HS-27A (cell line): Measurements from ENCODE around the gene AGBL4.

Source experiments
- DNase-seq: peaks from one replicate; pipeline ENCODE4 v3.0.0-alpha.2; 2012; ENCODE audit warnings: low read depth, missing footprints

The AGBL4 gene

GRCh38 chr1:48761986-48762385 lies 1261.8 kb downstream of the AGBL4 start:
- no peak for DNase-seq

- no peak for DNase-seq
These were observed 1262.3 kb downstream of the AGBL4 start for GRCh38 chr1:48761411-48761810.

GRCh38 chr1:48760857-48761256 lies 1262.9 kb downstream of the AGBL4 start:
- DNase-seq = no peak

- no peak for DNase-seq
These were observed 1264.8 kb downstream of the AGBL4 start for GRCh38 chr1:48758976-48759375.

- no peak for DNase-seq
These were observed 1266.4 kb downstream of the AGBL4 start for GRCh38 chr1:48757363-48757762.

- no peak for DNase-seq
These were observed 1267.0 kb downstream of the AGBL4 start for GRCh38 chr1:48756683-48757316.

- DNase-seq = no peak
These were observed 1270.5 kb downstream of the AGBL4 start for GRCh38 chr1:48753293-48753692.

- DNase-seq = no peak
These were observed 1273.6 kb downstream of the AGBL4 start for GRCh38 chr1:48750109-48750508.

- no peak for DNase-seq
These were observed 1274.7 kb downstream of the AGBL4 start for GRCh38 chr1:48749068-48749467.

- DNase-seq = no peak
These were observed 1276.8 kb downstream of the AGBL4 start for GRCh38 chr1:48746906-48747305.

- DNase-seq = no peak
These were observed 1279.7 kb downstream of the AGBL4 start for GRCh38 chr1:48744032-48744431.

GRCh38 chr1:48743480-48743879 lies 1280.3 kb downstream of the AGBL4 start:
- DNase-seq = no peak

- DNase-seq = no peak
These were observed 1282.4 kb downstream of the AGBL4 start for GRCh38 chr1:48741380-48741779.

GRCh38 chr1:48740621-48741020 lies 1283.1 kb downstream of the AGBL4 start:
- DNase-seq = no peak

- DNase-seq = no peak
These were observed 1284.7 kb downstream of the AGBL4 start for GRCh38 chr1:48739091-48739490.

GRCh38 chr1:48738356-48738755 lies 1285.4 kb downstream of the AGBL4 start:
- DNase-seq = no peak

GRCh38 chr1:48735796-48736195 lies 1288.0 kb downstream of the AGBL4 start:
- DNase-seq = no peak

- no peak for DNase-seq
These were observed 1293.4 kb downstream of the AGBL4 start for GRCh38 chr1:48730164-48730910.

GRCh38 chr1:48728584-48728983 lies 1295.2 kb downstream of the AGBL4 start:
- no peak for DNase-seq

- no peak for DNase-seq
These were observed 1297.1 kb downstream of the AGBL4 start for GRCh38 chr1:48726557-48727215.

GRCh38 chr1:48726139-48726538 lies 1297.6 kb downstream of the AGBL4 start:
- DNase-seq = no peak

- no peak for DNase-seq
These were observed 1298.3 kb downstream of the AGBL4 start for GRCh38 chr1:48725341-48726046.

GRCh38 chr1:48720929-48721328 lies 1302.8 kb downstream of the AGBL4 start:
- DNase-seq = no peak
